Activated CD4-positive, alpha-beta T cell treated with anti-CD3 and anti-CD28 coated beads, Interleukin-2, amount 50 U/mL, for 24 hours (primary cell): Measurements from ENCODE around the gene ACOT12.
"Not testable (repeated sequence)": the region's sequence is repeated elsewhere in the genome, so short reads cannot be mapped to it uniquely, and the experiment has no call there.

ENCODE experiments used
- DNase-seq, 2 donors: peaks; one replicate each; pipeline ENCODE4 v3.0.0-alpha.2; 2020; ENCODE audit warnings: low read depth in 1 of 2, low spot score in 1 of 2

ACOT12 gene

GRCh38 chr5:81294021-81294420, 99.9 kb downstream of the ACOT12 start:
- not testable (repeated sequence) for DNase-seq

GRCh38 chr5:81292130-81292529, 101.8 kb downstream of the ACOT12 start:
- no peak for DNase-seq

- DNase-seq = no peak
Observed at GRCh38 chr5:81290146-81290545, 103.8 kb downstream of the ACOT12 start.

GRCh38 chr5:81288021-81288433, 105.9 kb downstream of the ACOT12 start:
- DNase-seq = no peak

- DNase-seq = no peak
Observed at GRCh38 chr5:81286059-81286617, 107.8 kb downstream of the ACOT12 start.

- no peak for DNase-seq
Observed at GRCh38 chr5:81283976-81284375, 110.0 kb downstream of the ACOT12 start.
